ENCODE results near the gene ITGA3.

DNA sequence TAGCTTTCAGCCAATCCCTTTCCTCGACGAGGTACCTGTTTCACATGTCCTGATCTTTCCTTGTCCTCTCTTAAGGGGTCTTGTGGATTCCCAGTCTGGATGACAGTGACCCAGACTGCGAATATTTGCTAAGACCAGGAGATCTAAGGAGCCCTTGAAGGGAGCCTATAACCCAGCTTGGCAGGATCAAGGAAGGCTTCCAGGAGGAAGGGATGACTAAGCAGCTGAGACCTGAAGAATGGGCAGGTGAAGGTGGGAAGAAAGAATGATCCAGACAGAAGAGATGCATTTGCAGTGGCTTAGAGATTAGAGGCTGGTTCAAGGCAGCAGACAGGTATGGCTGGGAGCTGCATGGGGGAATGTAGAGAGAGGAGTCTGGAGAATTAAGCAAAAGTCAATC, 37.3 kb downstream of the ITGA3 start:
- TF ChIP-seq, protein P1, sequence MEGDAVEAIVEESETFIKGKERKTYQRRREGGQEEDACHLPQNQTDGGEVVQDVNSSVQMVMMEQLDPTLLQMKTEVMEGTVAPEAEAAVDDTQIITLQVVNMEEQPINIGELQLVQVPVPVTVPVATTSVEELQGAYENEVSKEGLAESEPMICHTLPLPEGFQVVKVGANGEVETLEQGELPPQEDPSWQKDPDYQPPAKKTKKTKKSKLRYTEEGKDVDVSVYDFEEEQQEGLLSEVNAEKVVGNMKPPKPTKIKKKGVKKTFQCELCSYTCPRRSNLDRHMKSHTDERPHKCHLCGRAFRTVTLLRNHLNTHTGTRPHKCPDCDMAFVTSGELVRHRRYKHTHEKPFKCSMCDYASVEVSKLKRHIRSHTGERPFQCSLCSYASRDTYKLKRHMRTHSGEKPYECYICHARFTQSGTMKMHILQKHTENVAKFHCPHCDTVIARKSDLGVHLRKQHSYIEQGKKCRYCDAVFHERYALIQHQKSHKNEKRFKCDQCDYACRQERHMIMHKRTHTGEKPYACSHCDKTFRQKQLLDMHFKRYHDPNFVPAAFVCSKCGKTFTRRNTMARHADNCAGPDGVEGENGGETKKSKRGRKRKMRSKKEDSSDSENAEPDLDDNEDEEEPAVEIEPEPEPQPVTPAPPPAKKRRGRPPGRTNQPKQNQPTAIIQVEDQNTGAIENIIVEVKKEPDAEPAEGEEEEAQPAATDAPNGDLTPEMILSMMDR (IDR thresholded peaks at IDR 0.05) = no peak
- TF ChIP-seq EP300 (IDR thresholded peaks at IDR 0.05) = no peak
